GM21381 (cell line): ENCODE data around the gene ZNF398.

Source experiments
- ATAC-seq: cut with Tn5 transposase; IDR thresholded peaks from one replicate; pipeline ENCODE4 v1.9.1; 2021; ENCODE audit warnings: mild to moderate bottlenecking, moderate library complexity; ENCODE audit not compliant: unreplicated experiment

ZNF398 gene

DNA sequence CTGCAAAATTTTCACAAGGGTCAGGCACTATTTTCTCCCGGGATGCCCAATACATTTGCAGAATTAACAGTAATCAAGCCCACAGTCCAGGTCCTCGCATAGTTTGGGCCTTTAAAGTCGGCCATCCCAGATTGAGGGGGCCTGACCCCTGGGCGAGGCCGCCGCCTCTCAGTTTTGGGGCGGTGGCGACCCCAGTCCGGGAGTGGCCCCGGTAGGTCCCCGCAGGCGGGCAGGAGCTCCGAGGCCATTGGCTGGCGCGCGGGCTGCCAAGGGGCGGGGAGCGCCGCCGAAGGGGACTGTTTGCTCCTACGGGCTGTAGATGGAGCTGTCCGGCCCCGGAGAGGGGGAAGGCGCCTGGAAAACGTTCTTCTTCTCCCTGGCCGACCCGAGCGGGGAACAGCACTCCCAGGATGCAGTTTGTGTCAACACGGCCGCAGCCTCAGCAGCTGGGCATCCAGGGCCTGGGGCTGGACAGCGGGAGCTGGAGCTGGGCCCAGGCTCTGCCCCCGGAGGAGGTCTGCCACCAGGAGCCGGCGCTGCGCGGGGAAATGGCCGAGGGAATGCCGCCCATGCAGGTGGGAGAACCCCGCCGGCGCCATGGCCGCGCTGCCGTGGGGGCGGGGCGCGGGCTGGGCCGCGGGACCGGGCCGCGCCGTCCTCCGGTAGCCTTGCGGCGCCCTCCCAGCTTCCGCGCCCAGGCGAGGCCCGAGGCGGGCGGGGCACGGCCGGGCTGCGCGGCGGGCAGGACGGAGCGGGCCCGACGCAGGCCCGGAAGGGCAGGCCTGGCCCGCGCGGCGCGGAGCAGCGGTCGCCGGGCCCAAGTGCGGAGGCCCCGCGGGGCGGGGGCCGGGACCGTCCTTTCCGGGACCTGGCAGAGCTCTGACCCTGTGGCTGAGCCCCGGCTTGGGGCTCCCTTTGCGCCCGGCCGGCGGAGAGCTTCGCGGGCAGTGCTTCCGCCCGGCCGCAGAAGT lies 48.2 kb downstream of the ZNF398 start, which contains the start of gene ZNF282:
TSS of gene ZNF282 (plus strand) at position 367 of the 971 bp plus-strand sequence. CDS start at position 411, 44 bp downstream.
- ATAC-seq, result peak; percentile 87

DNA sequence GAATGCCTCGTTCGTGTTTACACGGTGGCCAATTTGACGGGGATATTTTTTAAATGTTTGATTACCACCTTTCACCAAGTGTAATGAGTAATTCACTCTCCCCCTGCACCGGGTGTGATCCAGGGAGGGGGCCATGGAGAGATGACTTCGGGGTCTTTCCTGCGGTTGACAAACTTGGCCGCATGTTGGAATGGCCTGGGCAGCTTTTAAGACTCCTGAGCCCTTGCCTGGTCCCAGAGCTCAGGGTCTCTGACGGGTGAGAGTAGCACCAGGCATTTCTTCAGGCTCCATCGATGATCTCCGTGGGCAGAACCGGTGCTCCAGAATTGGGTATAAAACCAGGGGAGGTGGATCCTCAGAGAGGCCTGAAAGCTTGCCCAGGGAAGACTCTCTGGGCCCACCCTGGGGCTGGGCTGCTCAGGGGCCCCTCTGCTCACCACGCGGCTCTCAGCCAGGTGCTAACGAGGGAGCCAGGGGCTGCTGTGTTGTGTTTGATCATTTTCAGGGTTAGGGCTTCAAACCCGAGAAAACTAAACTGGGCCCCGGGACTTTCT lies 49.0 kb downstream of the ZNF398 start:
- no peak for ATAC-seq

DNA sequence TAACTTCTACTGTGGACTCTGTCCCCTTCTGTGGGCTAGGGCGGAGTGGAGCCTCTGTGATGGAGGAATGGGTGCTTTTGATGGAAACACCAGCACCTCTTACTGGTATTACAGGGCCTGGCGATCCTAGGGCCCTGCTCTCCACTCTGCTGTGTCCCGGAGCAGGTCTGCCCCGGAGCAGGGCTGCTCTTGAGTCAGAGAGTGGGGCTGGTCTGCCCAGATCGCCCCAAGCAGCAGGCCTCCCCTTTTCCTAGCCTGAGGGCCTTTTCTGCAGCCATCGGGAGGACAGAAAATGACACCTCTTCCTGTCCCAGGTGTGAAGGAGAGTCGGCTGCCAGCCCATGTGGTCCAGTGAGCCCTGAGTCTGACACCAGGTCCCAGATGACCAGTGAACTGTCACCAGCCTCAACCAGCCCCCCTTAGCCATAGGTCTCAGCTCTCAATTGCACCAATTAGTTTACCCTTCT lies 49.5 kb downstream of the ZNF398 start:
- ATAC-seq, result no peak

DNA sequence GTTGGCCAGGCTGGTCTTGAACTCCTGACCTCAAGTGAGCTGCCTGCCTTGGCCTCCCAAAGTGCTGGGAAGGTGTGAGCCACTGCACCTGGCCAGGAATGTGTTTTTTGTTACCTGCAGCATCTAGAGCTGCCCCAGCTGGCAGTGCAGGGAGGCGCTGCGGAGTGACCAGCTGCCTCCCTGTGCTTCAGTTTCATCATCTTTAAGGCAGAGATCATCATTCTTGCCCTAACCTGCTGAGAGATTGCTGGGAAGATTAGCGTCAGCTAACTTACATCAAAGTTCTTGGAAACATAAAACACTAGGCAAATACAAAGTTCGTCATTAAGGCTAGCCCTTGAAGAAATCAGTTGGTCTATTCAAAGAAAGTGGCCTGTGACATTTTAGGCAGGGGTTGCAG lies 50.4 kb downstream of the ZNF398 start:
- ATAC-seq, result no peak

DNA sequence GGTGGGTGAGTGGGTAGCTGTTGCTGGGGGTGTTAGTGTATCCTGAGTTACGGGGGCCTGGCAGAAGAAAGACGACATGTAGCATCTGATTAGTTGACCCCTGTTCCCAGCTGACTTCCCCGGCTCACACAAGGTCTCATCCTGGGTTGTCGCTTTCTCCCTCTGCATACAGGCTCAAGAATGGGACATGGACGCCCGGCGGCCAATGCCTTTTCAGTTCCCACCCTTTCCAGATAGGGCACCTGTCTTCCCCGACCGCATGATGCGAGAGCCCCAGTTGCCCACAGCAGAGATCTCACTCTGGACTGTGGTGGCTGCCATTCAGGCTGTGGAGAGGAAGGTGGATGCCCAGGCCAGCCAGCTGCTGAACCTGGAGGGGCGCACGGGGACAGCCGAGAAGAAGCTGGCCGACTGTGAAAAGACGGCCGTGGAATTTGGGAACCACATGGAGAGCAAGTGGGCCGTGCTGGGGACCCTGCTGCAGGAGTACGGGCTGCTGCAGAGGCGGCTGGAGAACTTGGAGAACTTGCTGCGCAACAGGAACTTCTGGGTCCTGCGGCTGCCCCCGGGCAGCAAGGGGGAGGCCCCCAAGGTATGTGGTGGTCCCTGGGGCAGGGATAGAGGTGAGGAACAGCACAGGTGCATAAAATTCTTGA lies 51.0 kb downstream of the ZNF398 start:
- ATAC-seq, result no peak

DNA sequence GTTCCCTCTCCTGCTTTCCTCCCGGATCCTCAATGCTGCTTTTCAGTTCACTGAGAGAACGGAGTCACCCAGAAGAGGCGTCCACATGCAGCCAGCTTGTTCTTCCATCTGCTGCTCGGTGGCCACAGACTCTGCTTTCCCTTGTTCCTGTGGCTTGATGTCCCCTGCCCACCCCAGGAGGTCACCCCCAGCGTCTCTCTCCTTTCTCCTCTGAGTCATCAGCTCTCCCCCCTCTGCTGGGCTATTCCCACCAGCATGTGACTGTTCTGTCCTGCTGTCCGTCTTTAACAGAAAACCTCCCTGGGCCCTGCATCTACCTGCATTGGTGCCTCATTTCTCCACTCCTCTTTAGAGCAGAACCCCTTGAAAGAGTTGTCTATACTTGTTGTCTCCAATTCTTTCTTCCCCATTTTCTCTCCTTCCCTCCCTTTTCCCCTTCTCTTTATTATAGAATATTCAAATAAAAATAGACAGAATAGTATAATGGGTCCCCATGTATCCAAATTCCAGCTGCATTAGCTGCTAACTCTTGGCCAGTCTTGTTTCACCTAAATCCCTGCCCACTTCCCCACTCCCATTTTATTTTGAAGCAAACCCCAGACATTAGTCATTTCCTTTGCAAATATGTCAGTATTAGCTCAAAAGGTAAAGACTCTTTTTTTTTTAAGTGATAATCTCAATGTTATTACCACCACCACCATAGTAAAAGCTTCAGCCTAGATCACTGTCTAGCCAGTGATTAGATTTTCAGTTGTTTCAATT lies 52.2 kb downstream of the ZNF398 start:
- no peak for ATAC-seq

DNA sequence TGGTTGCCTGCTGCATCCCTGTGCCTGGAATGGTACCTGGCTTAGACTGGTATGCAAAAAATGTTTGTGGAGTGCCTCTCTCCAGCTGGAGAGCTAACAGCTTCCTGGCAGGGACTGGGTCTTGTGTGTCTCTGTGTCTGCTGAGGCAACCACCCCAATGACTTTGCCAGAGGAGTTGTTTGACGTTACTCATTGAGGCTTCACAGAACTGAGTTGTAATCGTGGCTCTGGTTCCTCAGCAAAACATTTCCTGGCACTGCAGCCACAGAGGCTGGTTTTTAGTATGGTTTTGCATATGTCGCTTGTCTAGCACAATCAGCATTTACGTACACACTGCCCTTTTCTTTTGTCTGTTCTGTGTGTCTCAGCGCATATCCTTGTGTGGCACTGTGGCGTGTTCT lies 55.6 kb downstream of the ZNF398 start:
- ATAC-seq, result no peak

DNA sequence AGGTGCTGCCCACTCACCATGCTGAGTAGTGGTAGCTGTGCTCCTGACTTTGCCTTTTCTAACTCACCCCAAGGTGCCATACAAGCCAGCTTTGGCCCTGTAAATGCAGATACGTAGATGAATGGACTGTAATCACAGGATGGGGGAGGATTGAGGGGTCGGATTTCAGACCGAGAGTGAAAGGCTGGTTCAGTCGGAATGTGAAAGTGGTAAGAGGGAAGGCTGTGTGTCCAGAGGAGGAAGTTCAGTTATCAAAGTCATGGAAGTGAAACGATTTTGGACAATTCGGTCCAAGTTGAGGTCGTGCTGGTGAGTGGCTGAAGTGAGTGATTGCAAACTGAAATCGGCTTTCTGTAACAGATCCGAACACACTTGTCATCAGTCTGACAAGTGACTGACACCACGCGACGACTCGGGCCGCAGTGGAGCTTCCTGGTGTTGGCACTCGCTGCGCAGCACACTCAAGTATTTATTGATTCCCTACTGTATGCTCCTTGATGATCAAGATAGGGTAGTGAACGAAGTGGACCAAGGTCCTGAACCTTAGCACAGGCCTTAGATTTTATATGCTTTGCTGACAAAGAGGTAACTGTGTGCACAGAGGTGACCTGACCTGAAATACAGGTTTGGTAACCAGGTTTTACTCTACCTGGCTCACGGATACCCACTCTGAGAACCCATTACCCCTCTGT lies 58.6 kb downstream of the ZNF398 start:
- no peak for ATAC-seq

DNA sequence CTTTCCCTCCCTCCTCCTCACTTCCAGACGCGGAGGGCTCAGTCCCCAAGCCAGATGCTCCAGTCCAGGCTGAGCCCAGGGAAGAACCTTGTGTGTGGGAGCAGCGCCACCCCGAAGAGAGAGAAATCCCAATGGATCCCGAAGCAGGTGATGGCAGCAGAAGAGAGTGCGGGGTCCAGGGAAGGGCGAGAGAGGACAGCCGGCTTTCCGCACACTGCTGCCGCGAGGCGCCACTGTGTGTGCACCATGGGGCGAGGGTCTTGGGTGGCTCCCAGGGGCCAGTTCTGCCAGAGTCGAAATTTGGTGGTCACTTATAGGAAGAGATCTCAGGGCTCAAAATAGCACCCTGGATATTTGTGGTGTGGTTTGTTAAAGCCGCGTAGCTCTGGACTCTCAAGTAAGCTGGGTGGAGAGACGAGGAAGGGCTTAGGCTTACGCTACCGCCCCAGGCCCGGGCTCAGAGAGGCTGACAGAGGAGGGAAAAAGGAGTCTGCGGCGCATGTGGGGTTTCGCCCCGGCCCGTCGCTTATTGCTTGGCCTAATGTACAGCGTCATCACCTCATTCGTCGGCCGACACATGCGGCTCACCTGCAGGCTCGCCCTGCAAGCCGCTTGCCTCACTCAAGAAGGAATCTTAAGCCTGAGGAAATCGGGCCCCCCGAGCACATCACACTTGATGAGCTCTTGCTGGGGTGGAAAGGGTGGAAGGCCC lies 60.2 kb downstream of the ZNF398 start:
- no peak for ATAC-seq

DNA sequence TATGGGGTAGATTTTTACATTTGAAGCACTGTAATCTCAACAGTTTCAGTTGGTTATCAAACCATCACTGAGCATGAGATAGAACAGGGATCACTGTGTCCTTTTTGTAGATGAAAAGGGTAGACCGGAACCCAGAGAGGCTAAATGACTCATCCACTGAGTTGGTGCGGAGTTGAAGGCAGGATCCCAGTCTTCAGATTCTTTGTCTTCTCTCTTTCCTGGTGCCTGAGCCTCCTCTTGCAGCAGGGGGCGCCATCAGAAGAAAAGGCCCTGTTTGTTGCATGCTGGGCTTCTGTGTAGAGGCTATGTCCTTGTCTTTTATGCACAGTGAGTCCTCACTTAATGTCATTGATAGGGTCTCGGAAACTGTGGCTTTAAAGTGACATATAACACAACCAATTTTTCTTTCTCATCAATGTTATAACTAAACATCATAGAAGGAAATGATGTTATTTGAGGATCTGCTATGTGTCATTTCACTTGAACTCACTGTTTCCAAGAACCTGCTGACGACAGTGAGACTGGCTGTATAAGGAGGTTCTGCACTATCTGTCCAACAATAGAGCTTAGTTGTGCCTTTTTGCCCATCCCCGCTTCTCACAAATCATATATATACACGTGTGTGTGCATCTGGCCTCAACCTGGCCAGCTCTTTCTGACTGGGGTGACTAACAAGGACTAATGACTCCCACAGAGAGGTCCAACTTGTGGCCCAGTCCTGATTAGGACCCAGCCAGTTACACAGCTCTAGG lies 62.4 kb downstream of the ZNF398 start:
- no peak for ATAC-seq

DNA sequence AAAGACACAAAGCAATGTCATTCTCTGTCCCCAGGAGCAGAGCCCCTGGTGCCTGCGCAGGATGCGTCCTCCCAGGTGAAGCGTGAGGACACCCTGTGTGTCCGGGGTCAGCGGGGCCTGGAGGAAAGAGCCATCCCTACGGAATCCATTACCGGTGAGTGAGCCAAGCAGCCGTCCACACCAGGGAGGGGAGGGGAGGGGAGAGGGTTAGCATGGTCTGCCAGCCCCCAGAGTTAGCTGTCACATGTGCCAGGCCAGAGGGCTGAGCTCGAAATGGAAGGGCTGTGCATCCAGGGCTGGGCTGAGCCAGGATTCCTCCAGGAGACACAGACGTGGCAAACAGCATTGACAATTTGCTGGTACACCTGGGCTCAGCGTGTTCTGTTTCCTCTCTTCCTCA lies 63.3 kb downstream of the ZNF398 start:
- ATAC-seq, result no peak

DNA sequence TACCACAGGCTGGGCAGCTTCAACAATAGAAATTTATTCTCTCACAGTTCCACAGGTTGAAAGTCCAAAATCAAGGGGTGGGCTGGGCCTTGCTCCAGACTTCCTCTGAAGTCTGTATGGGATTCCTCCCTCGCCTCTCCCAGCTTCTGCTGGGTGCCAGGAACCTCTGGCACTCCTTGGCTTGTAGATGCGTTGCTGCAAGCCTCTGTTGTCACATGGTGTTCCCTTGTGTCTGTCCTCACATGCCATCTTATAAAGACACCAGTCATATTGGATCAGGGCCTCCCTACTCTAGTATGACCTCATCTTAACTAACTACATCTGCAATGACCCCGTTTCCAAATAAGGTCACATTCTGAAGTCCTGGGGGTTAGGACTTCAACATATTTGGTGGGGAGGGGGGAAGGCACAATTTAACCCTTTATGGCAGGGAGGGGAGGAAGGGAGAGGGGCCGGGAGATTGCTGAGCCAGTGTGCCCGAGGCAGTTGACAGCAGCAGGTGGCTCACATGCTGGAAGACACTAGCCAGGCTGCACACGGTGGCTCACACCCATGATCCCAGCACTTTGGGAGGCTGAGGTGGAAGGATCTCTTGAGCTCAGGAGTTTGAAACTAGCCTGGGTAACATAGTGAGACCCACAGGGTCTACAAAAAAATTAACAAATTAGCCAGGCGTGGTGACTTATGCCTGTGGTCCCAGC lies 66.9 kb downstream of the ZNF398 start:
- no peak for ATAC-seq

DNA sequence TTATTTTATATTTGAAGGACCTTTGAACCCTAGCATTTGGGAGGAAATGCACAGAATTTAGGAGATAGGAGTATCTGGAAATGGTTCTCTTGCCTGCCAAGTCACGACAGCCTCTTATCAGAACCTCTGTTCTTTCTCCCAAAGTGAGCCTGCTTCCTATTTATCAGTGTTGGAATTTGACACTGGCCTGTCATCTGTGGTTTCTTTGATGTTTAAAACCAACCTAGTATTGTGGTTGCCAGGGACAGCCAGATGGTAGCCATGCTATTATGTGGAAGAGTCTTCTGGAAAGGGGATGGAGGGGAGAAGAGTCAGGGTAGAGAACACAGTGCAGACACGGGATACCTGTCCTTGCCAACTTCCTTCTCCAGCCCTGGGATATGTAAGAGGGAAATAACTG lies 69.1 kb downstream of the ZNF398 start:
- ATAC-seq, result no peak

DNA sequence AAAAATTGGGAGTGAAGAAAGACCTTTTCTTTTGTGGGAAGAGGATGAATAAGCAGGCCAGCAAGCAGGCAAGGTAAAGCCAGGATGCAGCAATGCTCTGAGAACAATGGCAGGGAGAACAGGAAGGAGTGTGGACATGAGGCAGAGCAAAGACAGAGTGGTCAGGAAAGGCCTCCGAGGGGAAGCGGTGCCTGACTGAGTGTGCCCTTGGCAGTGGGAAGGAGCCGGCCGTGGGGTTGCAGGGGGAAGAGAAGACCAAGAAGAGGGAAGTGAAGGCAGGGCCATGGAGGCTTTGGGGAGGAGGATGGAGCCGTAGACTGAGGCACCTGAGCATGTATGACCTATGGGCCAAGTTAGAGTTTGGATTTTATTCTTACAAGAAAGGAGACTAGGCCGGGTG lies 70.3 kb downstream of the ZNF398 start:
- ATAC-seq, result no peak

DNA sequence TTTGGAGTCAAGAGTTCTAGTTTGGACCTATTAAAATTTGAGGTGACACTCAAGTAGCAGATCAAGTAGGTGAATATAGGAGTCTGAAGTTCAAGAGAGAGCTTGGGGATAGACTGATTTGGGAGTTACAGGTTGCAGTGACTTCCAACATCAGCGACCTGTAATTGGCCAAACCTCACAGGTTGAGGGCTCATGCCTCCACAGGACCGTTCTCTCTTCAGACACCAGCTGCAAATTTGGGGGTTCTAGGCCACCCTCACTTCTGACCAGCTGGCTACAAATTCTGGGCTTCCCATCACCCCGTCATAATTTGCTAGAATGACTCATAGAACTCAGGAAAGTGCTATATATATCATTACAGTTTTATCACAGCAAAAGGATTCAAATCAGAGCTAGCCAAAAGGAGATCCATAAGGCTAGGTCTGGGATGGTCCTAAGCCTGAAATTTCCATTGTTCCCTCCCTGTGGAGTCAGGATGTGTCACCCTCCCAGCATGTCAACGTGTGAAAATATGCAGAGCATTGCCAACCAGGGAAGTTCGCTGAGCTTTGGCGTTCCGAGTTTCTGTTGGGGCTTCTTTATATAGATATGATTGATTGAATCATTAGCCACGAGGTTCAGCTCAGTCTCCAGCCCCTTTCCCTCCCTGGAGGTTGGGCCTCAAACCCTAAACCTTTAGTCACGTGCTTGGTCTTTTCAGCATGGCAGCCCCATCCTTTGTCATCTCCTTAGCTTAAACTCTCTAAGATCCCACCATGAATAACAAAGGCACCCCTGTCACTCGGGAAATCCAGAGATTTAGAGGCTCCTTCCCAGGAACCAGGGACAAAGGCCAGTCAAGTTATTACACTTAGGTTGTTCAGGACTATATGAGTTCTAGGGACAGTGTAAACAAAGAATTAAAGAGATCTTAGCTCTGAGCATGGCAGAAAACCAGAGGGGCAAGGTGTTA lies 71.5 kb downstream of the ZNF398 start:
- no peak for ATAC-seq

DNA sequence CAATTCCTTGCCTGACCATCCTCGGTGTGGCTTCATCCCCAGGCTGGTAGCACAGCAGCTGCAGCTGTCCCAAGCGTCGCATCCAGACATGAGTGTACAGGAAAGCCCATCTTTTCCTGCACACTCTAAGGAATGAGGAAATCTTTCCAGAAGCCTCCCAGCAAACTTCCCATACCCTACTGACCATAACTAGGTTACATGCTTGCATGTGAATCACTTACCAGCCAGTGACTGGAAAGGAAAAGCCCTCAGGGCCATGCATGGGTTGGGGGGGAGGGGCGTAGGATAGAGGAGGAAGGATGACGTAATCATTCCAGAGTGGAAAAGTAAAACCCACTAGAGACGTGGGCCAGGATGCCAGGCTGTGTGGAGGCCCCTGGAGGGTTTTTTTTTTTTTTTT lies 73.3 kb downstream of the ZNF398 start:
- no peak for ATAC-seq

DNA sequence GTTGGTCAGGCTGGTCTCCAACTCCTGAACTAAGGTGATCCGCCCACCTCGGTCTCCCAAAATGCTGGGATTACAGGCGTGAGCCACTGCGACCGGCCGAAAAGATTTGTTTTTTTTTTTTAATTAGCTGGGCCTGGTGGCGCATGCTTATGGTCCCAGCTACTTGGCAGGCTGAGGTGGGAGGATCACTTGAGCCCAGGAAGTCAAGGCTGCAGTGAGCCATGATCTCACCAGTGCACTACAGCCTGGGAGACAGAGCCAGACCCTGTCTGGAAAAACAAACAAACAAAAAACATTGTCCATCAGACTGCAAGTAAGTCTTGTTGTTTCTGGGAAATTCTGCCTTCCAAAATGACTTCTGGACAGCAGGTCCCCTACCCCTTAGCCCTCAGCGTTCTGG lies 75.9 kb downstream of the ZNF398 start:
- no peak for ATAC-seq
